GM12891 (cell line): Measurements from ENCODE around the gene CDC42BPG.

ENCODE experiments used
- DNase-seq: peaks from one replicate; pipeline ENCODE4 v3.0.0; 2011; ENCODE audit warnings: low spot score; ENCODE audit not compliant: insufficient read length
- FAIRE-seq: peaks from 2 replicates; lab custom pipeline; 2011; peaks lifted over from hg19 to GRCh38; lab: Jason Lieb, UNC
- PAX5 ChIP-seq: IDR thresholded peaks from 2 replicates; pipeline ENCODE4 v1.6.1; 2011; ENCODE audit warnings: low read length, moderate library complexity, mild to moderate bottlenecking; ENCODE audit not compliant: insufficient read depth, severe bottlenecking
- POLR2A ChIP-seq: IDR thresholded peaks from 2 replicates; pipeline ENCODE4 v1.6.1; 2011; ENCODE audit warnings: low read depth, low read length, control low read depth
- POLR2AphosphoS5 ChIP-seq: IDR thresholded peaks from 2 replicates; pipeline ENCODE4 v1.6.1; 2011; ENCODE audit warnings: low read depth, low read length, control low read depth
- POU2F2 ChIP-seq: IDR thresholded peaks from 2 replicates; pipeline ENCODE4 v1.6.1; 2011; ENCODE audit warnings: low read depth, mild to moderate bottlenecking, control low read depth, low read length, moderate library complexity
- SPI1 ChIP-seq: IDR thresholded peaks from 2 replicates; pipeline ENCODE4 v1.6.1; 2011; ENCODE audit warnings: low read depth, low read length, control low read depth
- TAF1 ChIP-seq: IDR thresholded peaks from 2 replicates; pipeline ENCODE4 v1.6.1; 2011; ENCODE audit warnings: low read depth, low read length, control low read depth

Gene CDC42BPG

GRCh38 chr11:64790205-64791095, 54.0 kb downstream of the CDC42BPG start:
- DNase-seq, result no peak
- TF ChIP-seq SPI1 (no peak), TAF1 (no peak), POLR2A (no peak), POU2F2 (no peak), PAX5 (no peak), POLR2AphosphoS5 (no peak)
- no peak for FAIRE-seq

GRCh38 chr11:64789331-64790204, 54.9 kb downstream of the CDC42BPG start:
- TF ChIP-seq SPI1, result no peak
- TF ChIP-seq POLR2A, result no peak
- no peak for TF ChIP-seq POLR2AphosphoS5
- TF ChIP-seq PAX5, result no peak
- TF ChIP-seq POU2F2, result no peak
- no peak for TF ChIP-seq TAF1
- FAIRE-seq, result no peak
- no peak for DNase-seq

- no peak for DNase-seq
- TF ChIP-seq POLR2AphosphoS5 (no peak), POU2F2 (no peak), PAX5 (no peak), SPI1 (no peak), POLR2A (no peak), TAF1 (no peak)
- no peak for FAIRE-seq
These were observed 55.9 kb downstream of the CDC42BPG start for GRCh38 chr11:64788321-64789215.

GRCh38 chr11:64787526-64788320, 56.7 kb downstream of the CDC42BPG start:
- FAIRE-seq (peak; percentile 65), DNase-seq (peak; percentile 74)
- TF ChIP-seq POLR2A (no peak), POLR2AphosphoS5 (no peak), POU2F2 (no peak), SPI1 (no peak)

GRCh38 chr11:64786308-64786707, 58.1 kb downstream of the CDC42BPG start:
- TF ChIP-seq TAF1, result no peak
- TF ChIP-seq POLR2AphosphoS5, result no peak
- TF ChIP-seq POU2F2, result no peak
- no peak for TF ChIP-seq PAX5
- no peak for TF ChIP-seq SPI1
- TF ChIP-seq POLR2A, result no peak
- DNase-seq (no peak), FAIRE-seq (no peak)

- no peak for DNase-seq
- peak; percentile 5 for FAIRE-seq
- TF ChIP-seq POU2F2 (no peak), SPI1 (no peak), TAF1 (no peak), POLR2A (no peak), PAX5 (no peak), POLR2AphosphoS5 (no peak)
These were observed 59.5 kb downstream of the CDC42BPG start for GRCh38 chr11:64784813-64785581.

- peak; percentile 92 for TF ChIP-seq POLR2A
- TF ChIP-seq TAF1, result peak; percentile 86
- TF ChIP-seq POU2F2, result no peak
- peak; percentile 90 for TF ChIP-seq SPI1
- peak; percentile 88 for TF ChIP-seq POLR2AphosphoS5
- DNase-seq (peak; percentile 84), FAIRE-seq (peak; percentile 98)
These were observed 65.8 kb downstream of the CDC42BPG start, which contains the start of gene SF1 for GRCh38 chr11:64778473-64779298. TSS of gene SF1 (minus strand) at chr11:64778542. CDS start at chr11:64778392, 150 bp downstream.
